HCT116 (cell line): ENCODE measurements around the gene XPNPEP2. TPM values are rescaled to one million over a fixed set of nuclear protein-coding genes. Genes with fewer than 3 reads are reported as not detected.

Experiments used
- ATAC-seq: fragments of 200-7000 bp; cut with Tn5 transposase; 2 replicates; pipeline ENCODE4 v1.9.1; 2020; ENCODE audit warnings: mild to moderate bottlenecking, moderate library complexity
- BruUV-seq: library from RNA; stranded (reverse); fragments of 400-500 nt; replicated peaks from 2 replicates; lab custom pipeline; 2021; lab: Mats Ljungman, UMichigan
- CTCF ChIA-PET: fragments of 300-600 bp; sonication (Branson Sonifier 250); formaldehyde crosslinking; loops from one replicate; lab custom pipeline; 2021; ENCODE audit warnings: antibody characterized with exemption; lab: Charles Lee
- POLR2A ChIA-PET: fragments of 300-600, 350-600 bp; sonication (Branson Sonifier 250); formaldehyde crosslinking; loops from one replicate; lab custom pipeline; 2021; ENCODE audit warnings: antibody characterized with exemption; lab: Charles Lee
- RAD21 ChIA-PET, 2 experiments: fragments of 300-600 bp; sonication (Branson Sonifier 250); formaldehyde crosslinking; loops; one replicate each; lab custom pipeline; 2023; ENCODE audit warnings: low total read pairs in 2 of 2; ENCODE audit not compliant: uncharacterized antibody in 2 of 2, unreplicated experiment in 2 of 2, low non-redundant PET in 1 of 2; lab: Charles Lee
- DNase-seq: peaks from one replicate; pipeline ENCODE4 v3.0.0-alpha.2; 2010; ENCODE audit warnings: low read depth, low spot score
- H2AFZ ChIP-seq: fragments of 200-600 bp; shearing (Covaris generic), sonication (generic); 2 replicates; pipeline ENCODE4 v1.6.1; 2017; ENCODE audit warnings: low read depth, mixed run types, mixed read lengths, antibody characterized with exemption, low read length; ENCODE audit not compliant: poor library complexity, severe bottlenecking
- H3K27ac ChIP-seq: 2 replicates; pipeline ENCODE4 v1.5.1; 2012; ENCODE audit warnings: low read depth, low read length
- H3K27me3 ChIP-seq: fragments of 200-600 bp; sonication (generic); 2 replicates; pipeline ENCODE4 v1.6.1; 2016; ENCODE audit warnings: mixed run types, low read length, mixed read lengths; ENCODE audit not compliant: insufficient read depth
- H3K36me3 ChIP-seq, 2 experiments: fragments of 200-500 bp in 1 of 2; fragments of 200-600 bp in 1 of 2; sonication (Bioruptor generic) in 1 of 2; sonication (generic) in 1 of 2; 2 replicates each; pipeline versions ENCODE4 v1.5.1 to v1.6.1; 2014 to 2016; ENCODE audit warnings: low read length in 2 of 2, inconsistent platforms in 1 of 2, mixed read lengths in 1 of 2, mixed run types in 1 of 2; ENCODE audit not compliant: insufficient read depth in 2 of 2, control insufficient read depth in 1 of 2
- H3K4me1 ChIP-seq, 2 experiments: fragments of 200-600 bp in 1 of 2; sonication (generic) in 1 of 2; 2 replicates each; pipeline versions ENCODE4 v1.5.1 to v1.6.1; 2012 to 2017; ENCODE audit warnings: low read length in 2 of 2, inconsistent platforms in 1 of 2, mild to moderate bottlenecking in 1 of 2, mixed read lengths in 1 of 2, mixed run types in 1 of 2, moderate library complexity in 1 of 2; ENCODE audit not compliant: insufficient read depth in 2 of 2, control insufficient read depth in 1 of 2
- H3K4me2 ChIP-seq: fragments of 200-600 bp; sonication (generic); 2 replicates; pipeline ENCODE4 v1.6.1; 2017; ENCODE audit warnings: mixed run types, low read length, mixed read lengths
- H3K4me3 ChIP-seq, 2 experiments: fragments of 200-600 bp in 1 of 2; sonication (generic) in 1 of 2; replicated peaks in 1 of 2; 2 replicates each; pipeline ENCODE4 v1.5.1; 2011 to 2016; ENCODE audit warnings: low read length in 2 of 2, control low read depth in 1 of 2, low read depth in 1 of 2, mild to moderate bottlenecking in 1 of 2, mixed read lengths in 1 of 2, mixed run types in 1 of 2
- H3K79me2 ChIP-seq: fragments of 200-600 bp; sonication (generic); 2 replicates; pipeline ENCODE4 v1.6.1; 2017; ENCODE audit warnings: mild to moderate bottlenecking, mixed run types, low read length, moderate library complexity, mixed read lengths; ENCODE audit not compliant: insufficient read depth
- H3K9ac ChIP-seq: fragments of 200-600 bp; sonication (generic); 2 replicates; pipeline ENCODE4 v1.6.1; 2016; ENCODE audit warnings: low read length, mixed read lengths
- H3K9me2 ChIP-seq: fragments of 200-600 bp; sonication (generic), shearing (Covaris generic); 2 replicates; pipeline ENCODE4 v1.6.1; 2017; ENCODE audit warnings: mixed run types, mild to moderate bottlenecking, moderate library complexity; ENCODE audit not compliant: insufficient read depth
- H3K9me3 ChIP-seq, 2 experiments: fragments of 200-500 bp in 1 of 2; fragments of 200-600 bp in 1 of 2; sonication (Bioruptor generic) in 1 of 2; sonication (generic) in 1 of 2; 2 replicates each; pipeline ENCODE4 v1.6.1; 2014 to 2017; ENCODE audit warnings: low read length in 2 of 2, mixed read lengths in 2 of 2, inconsistent platforms in 1 of 2, low read depth in 1 of 2, mild to moderate bottlenecking in 1 of 2, mixed run types in 1 of 2, moderate library complexity in 1 of 2; ENCODE audit not compliant: control insufficient read depth in 1 of 2, insufficient read depth in 1 of 2
- H4K20me1 ChIP-seq: fragments of 200-600 bp; sonication (generic), shearing (Covaris generic); 2 replicates; pipeline ENCODE4 v1.6.1; 2017; ENCODE audit warnings: mixed run types, mild to moderate bottlenecking, moderate library complexity; ENCODE audit not compliant: insufficient read depth
- EGR1 ChIP-seq: IDR thresholded peaks from 2 replicates; pipeline ENCODE4 v1.6.1; 2012; ENCODE audit warnings: low read depth
- ELF1 ChIP-seq: IDR thresholded peaks from 2 replicates; pipeline ENCODE4 v1.6.1; 2012; ENCODE audit warnings: low read depth, borderline replicate concordance
- EZH2 ChIP-seq: fragments of 200-600 bp; sonication (generic); IDR thresholded peaks from 2 replicates; pipeline ENCODE4 v1.6.1; 2017; ENCODE audit warnings: antibody characterized with exemption, mixed run types
- EZH2phosphoT487 ChIP-seq: fragments of 200-600 bp; IDR thresholded peaks from 2 replicates; pipeline ENCODE4 v1.6.1; 2018; ENCODE audit warnings: antibody characterized with exemption, borderline replicate concordance
- MAX ChIP-seq: IDR thresholded peaks from 2 replicates; pipeline ENCODE4 v1.6.1; 2012
- POLR2A ChIP-seq: IDR thresholded peaks from 2 replicates; pipeline ENCODE4 v1.7.0; 2011; ENCODE audit warnings: borderline replicate concordance; ENCODE audit not compliant: insufficient read depth, insufficient read length; ENCODE audit errors: extremely low read depth
- REST ChIP-seq: IDR thresholded peaks from 2 replicates; pipeline ENCODE4 v1.6.1; 2012; ENCODE audit warnings: low read depth
- YY1 ChIP-seq: IDR thresholded peaks from 2 replicates; pipeline ENCODE4 v1.6.1; 2011; ENCODE audit warnings: low read length, low read depth, moderate library complexity, mild to moderate bottlenecking; ENCODE audit not compliant: insufficient replicate concordance; ENCODE audit errors: extremely low read depth
- ZNF274 ChIP-seq: fragments of 200-500 bp; sonication (Bioruptor generic); IDR thresholded peaks from 2 replicates; pipeline ENCODE4 v1.6.1; 2014; ENCODE audit warnings: mild to moderate bottlenecking, low read depth, low read length, inconsistent platforms
- intact Hi-C: fragments of 100-400 bp; cut with micrococcal nuclease; formaldehyde crosslinking; loops from 2 replicates; pipeline ENCODE4 v1.10.0; 2022
- total RNA-seq: library from RNA; stranded (reverse); gene quantifications from one replicate; pipeline ENCODE4 v1.2.1, GENCODE V29; 2021; ENCODE audit not compliant: unreplicated experiment

XPNPEP2 gene
- total RNA-seq, 1 experiment from 2014 or later, result not detected

- H3K36me3 ChIP-seq, result no peaks in the 10 kb centered on the region
- no peaks in the 10 kb centered on the region for H3K9me2 ChIP-seq
- H3K27me3 ChIP-seq, result no peaks in the 10 kb centered on the region
- H2AFZ ChIP-seq, result no peak overlapping the region
- no peak overlapping the region for H3K4me3 ChIP-seq
- no peak overlapping the region for H3K27ac ChIP-seq
- no peak overlapping the region for H3K9ac ChIP-seq
- ChIA-PET CTCF (no interaction called here), POLR2A (no interaction called here), RAD21 (no interaction called here)
- intact Hi-C loops, result no loop called here
- no peaks in the 10 kb centered on the region for H3K9me3 ChIP-seq
- ATAC-seq (no peak), DNase-seq (no peak)
- H3K4me1 ChIP-seq, result no peaks in the 10 kb centered on the region
- no TSS peak for BruUV-seq
- H3K4me2 ChIP-seq, result no peak overlapping the region
- TF ChIP-seq MAX, result no peak
- TF ChIP-seq EGR1, result no peak
- TF ChIP-seq POLR2A, result no peak
- no peak for TF ChIP-seq YY1
- no peak for TF ChIP-seq EZH2phosphoT487
- TF ChIP-seq REST, result no peak
- no peak for TF ChIP-seq ELF1
- no peak for TF ChIP-seq ZNF274
- no peak for TF ChIP-seq EZH2
- H4K20me1 ChIP-seq, result no peaks in the 10 kb centered on the region
- no peaks in the 10 kb centered on the region for H3K79me2 ChIP-seq
Observed at GRCh38 chrX:129747533-129747932, 8.8 kb downstream of the XPNPEP2 start.
